NCI-H1417 (cell line): ENCODE measurements around the gene TMEM30B.

ENCODE experiments used
- DNase-seq, 3 experiments: peaks; one replicate each; lab custom pipeline; 2025; lab: John Stamatoyannopoulos, UW

Gene TMEM30B

DNA sequence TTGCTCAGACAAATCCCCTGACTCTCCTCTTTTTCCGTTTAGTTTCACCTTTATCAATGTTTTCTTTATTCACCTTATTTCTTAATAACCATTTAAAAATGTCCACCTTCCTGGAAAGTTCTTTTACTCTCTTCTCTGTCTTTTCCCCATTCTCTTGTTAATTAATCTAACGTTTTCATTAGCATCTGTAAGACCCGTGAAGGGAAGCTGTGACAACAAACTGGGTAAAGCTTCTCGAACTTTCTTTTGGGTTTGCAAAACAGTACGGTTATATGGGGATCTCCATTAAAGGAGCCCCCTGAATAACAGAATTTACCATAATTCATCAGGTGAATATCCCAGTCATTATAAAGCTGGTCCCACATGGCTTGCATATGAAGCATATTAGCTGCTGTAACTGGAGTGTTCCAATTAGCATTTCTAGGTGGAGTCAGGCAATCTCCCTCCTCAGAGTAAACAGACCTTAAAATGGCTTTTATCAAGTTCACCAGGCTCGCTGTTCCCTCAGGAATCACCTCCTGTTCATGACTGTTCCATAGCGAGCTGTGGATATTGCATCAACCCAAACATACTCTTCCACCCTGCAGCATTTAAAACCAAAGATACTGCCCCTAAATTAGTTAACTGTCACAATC lies 42.4 kb downstream of the TMEM30B start:
- DNase-seq, result peak in 1 of 3 experiments; percentile 88

DNA sequence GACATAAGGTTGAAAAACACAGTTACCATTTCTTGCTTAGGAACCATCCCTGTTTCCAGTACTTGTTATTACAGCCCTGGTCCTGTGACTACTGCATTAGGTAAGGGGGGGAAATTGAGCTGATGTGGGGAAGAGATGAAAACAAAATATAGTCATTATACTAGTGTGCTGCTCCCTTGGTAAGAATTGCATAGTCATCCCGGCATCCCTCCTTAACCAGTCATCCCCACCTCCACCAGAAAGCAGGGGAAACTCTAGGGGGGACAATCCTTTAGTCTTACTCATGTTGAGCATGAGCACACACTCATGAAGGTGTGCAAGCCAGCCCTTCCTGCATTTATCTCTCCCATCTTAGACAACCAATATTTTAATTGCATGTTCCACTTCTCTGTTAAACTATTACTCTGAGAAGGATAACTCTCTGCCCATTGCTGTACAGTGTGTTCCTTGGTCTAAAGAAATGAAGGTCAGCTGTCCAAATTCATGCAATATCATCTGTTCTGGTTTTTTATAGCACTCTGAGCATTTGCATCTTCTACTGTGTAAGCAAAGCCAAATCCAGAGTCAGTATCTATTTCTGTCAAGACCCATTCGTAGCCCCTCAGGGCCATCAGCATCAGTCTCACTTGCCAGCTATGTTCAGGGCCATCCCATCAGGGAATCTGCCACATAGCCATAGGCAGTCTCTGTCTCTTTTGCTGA lies 46.8 kb downstream of the TMEM30B start:
- DNase-seq, result no peak

DNA sequence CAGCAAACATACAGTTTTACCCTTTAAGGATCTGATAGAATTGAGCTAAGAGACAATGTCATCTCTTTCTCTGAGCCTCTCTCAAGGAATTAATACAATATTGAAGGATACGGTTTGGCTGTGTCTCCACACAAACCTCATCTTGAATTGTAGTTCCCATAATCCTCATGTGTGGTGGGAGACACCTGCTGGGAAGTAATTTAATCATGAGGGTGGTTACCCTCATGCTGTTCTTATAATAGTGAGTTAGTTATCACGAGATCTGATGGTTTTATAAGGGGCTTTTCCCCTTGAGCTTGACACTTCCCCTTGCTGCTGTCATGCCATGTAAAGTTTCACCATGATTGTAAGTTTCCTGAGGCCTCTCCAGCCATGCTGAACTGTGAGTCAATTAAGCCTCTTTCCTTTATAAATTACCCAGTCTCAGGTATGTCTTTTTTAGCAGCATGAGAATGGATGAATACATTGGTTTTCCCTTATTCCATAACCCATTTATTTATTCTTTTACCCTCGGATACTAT lies 47.6 kb downstream of the TMEM30B start:
- DNase-seq, result no peak

DNA sequence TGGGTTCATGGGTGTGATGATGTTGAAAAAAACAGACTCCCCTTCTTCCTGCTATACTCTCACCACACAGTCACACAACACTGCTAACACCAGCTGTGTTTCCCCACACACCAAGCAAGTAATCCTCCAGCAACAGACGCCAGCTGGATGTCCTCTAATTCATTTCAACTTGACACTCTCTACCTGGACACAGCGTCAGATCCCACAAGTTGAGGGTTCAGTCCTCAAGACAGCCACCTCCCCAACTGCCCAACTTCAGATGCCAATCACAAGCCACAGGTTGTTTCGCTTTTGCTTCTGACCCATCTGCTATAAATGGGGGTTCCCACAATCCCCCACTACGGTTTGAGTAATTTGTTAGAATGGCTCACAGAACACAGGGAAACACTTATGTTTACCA lies 49.3 kb downstream of the TMEM30B start:
- DNase-seq, result no peak

DNA sequence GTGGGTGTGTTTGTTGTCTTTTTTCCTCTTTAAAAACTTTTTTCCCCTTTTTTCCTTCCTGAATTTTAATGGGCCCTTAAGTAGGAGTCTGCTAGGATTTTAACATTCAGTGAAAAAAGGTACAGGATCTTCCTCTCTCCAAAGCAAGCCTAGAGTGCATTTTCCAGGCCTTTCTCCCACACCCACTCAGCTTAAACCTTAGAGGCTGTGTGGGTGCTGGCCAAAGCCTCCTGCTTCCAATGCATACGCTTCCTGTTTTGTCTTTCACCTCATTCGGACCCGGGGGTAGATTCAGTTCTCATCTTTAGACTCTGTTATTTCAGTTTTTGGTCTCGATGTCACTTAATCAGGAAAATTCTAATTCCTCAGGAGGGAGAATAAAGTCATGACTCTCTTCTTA lies 51.2 kb downstream of the TMEM30B start:
- no peak for DNase-seq

DNA sequence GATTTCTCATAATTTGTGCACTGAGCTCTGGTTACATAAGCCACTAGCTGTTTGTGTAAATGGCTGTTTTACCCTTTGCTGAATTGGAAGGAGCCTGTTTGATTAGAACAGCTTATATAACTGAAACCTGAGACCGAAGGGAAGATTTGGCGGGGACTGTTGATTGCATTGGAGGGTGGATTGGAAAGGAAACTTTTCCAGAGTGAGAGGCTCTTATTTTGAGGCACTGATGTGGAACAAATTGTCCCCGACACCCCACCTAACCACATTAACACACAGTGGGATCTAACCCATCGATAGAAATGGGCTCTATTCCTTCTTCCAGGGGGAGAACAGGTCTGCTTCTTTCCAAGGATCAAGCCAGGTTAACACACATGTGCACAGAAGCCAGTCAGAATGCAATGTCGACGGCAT lies 51.7 kb downstream of the TMEM30B start:
- peak; percentile 17 to 95 (median 54) for DNase-seq

DNA sequence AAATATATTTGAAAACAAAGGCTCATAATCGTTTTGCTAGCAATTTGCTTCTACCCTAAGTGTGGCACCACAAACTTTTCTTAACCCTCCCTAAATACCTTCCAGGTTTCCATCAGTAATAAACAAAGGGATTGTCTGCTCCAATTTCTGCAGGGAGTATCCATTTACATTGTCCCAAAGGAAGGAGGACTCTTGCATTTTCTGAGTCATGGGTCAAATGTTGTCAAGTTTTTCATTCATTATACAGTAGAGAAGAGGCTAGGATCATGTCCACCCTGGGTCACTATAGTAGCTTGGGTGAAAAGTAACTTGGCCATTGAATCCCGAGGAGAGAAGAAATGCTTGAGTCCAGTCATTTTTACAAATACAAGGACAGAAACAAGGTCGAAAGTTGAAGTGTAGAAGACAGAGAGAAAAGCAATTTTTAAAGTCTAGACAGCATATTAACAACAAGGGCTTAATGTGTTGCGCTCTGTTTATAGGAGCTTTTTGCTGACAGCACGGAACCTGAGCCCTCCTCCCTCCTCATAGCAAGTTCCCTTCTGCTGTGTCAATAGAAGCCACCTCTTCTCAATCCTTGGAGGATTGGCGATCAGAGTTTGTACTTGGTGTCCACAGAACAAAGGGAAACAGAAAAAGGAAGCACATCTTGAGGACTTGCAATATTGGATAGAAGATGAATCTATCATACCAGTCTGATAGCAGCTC lies 53.1 kb downstream of the TMEM30B start:
- peak in 1 of 3 experiments; percentile 86 for DNase-seq
